HG03064 (cell line): ENCODE measurements around the gene HAPLN3.

Experiments used
- ATAC-seq: cut with Tn5 transposase; IDR thresholded peaks from one replicate; pipeline ENCODE4 v1.9.1; 2021; ENCODE audit warnings: low read depth; ENCODE audit not compliant: unreplicated experiment

HAPLN3 gene

DNA sequence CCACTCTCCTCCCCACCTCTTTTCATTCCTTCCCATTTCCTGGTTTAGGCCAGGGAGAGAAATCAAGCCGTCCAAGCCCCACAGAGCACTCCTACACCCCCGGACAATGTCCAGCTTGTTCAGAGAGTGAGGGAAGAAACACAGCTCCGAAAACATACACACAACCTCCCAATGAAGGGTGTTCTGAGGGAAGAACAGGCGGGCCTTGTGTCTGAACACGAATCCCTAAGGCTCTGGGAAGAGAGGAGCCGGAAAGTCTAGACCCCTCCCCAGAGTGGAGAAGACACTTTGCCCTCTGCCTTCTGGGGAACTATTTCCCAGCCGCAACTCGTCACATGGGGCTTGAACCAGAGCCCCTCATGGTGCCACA is 61.6 kb downstream of the HAPLN3 start:
- no peak for ATAC-seq

- no peak for ATAC-seq
Measured at GRCh38 chr15:88832820-88833730, 62.3 kb downstream of the HAPLN3 start.

GRCh38 chr15:88830016-88830415 is 65.3 kb downstream of the HAPLN3 start:
- ATAC-seq, result no peak

DNA sequence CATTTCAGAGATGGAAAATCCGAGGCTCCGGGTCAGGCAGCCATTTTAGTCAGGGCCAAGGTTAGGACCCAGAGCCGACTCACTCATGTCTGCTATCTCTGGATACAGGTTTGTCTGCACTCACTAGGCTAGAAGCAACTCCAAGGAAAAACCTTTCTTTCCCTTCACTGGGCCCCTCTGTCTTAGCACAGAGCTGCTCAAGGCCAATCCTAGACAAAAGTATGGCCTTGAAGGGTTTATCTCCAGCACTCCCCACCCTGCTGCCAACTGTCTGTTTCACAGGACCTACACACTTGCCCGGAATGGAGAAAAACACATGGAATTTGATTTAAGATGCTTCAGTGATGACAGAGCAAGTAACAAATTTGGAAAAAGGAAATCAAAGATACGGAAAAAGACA is 66.6 kb downstream of the HAPLN3 start:
- ATAC-seq, result no peak
